Measurements from ENCODE around the gene SOCS6.

The SOCS6 gene

GRCh38 chr18:70371908-70372307 lies 83.1 kb downstream of the SOCS6 start:
- TF ChIP-seq CTCF (IDR thresholded peaks at IDR 0.05; ENCODE audit: control insufficient read depth, insufficient read depth, low read depth, low read length, missing control alignments): no peak
- DNase-seq (ENCODE audit: low read depth): no peak
- no peak overlapping the region for H3K4me3 ChIP-seq (ENCODE audit: control insufficient read depth, low read depth, low read length)

- H3K4me3 ChIP-seq (ENCODE audit: control insufficient read depth, low read depth, low read length): no peak overlapping the region
- no peak for DNase-seq (ENCODE audit: low read depth)
- no peak for TF ChIP-seq CTCF (IDR thresholded peaks at IDR 0.05; ENCODE audit: control insufficient read depth, insufficient read depth, low read depth, low read length, missing control alignments)
These were observed 83.7 kb downstream of the SOCS6 start for GRCh38 chr18:70372450-70373041.

GRCh38 chr18:70373042-70373519 lies 84.2 kb downstream of the SOCS6 start:
- no peak overlapping the region for H3K4me3 ChIP-seq (ENCODE audit: control insufficient read depth, low read depth, low read length)
- peak; percentile 91 for DNase-seq (ENCODE audit: low read depth)

GRCh38 chr18:70374154-70374553 lies 85.3 kb downstream of the SOCS6 start:
- TF ChIP-seq CTCF (IDR thresholded peaks at IDR 0.05; ENCODE audit: control insufficient read depth, insufficient read depth, low read depth, low read length, missing control alignments): no peak

More at GRCh38 chr18:70373042-70373519, 84.2 kb downstream of the SOCS6 start:
- no peak for TF ChIP-seq CTCF (IDR thresholded peaks at IDR 0.05; ENCODE audit: control insufficient read depth, insufficient read depth, low read depth, low read length, missing control alignments)

GRCh38 chr18:70376137-70376913 lies 87.5 kb downstream of the SOCS6 start:
- no peak overlapping the region for H3K4me3 ChIP-seq (ENCODE audit: control insufficient read depth, low read depth, low read length)
- no peak for DNase-seq (ENCODE audit: low read depth)
- no peak for TF ChIP-seq CTCF (IDR thresholded peaks at IDR 0.05; ENCODE audit: control insufficient read depth, insufficient read depth, low read depth, low read length, missing control alignments)

More at GRCh38 chr18:70374154-70374553, 85.3 kb downstream of the SOCS6 start:
- no peak overlapping the region for H3K4me3 ChIP-seq (ENCODE audit: control insufficient read depth, low read depth, low read length)
- DNase-seq (ENCODE audit: low read depth): no peak

GRCh38 chr18:70376914-70377258 lies 88.0 kb downstream of the SOCS6 start:
- no peak for TF ChIP-seq CTCF (IDR thresholded peaks at IDR 0.05; ENCODE audit: control insufficient read depth, insufficient read depth, low read depth, low read length, missing control alignments)

More at GRCh38 chr18:70376914-70377258, 88.0 kb downstream of the SOCS6 start:
- no peak for DNase-seq (ENCODE audit: low read depth)
- no peak overlapping the region for H3K4me3 ChIP-seq (ENCODE audit: control insufficient read depth, low read depth, low read length)

Measured in AG09309 (cell line).